Measurements from ENCODE around the gene MGAT5B. TPM values are rescaled to one million over a fixed set of nuclear protein-coding genes. Genes with fewer than 3 reads are reported as not detected.

Gene MGAT5B
- total and polyA plus RNA-seq, 10 donors, result 0.02 to 2.0 (median 0.75) TPM

DNA sequence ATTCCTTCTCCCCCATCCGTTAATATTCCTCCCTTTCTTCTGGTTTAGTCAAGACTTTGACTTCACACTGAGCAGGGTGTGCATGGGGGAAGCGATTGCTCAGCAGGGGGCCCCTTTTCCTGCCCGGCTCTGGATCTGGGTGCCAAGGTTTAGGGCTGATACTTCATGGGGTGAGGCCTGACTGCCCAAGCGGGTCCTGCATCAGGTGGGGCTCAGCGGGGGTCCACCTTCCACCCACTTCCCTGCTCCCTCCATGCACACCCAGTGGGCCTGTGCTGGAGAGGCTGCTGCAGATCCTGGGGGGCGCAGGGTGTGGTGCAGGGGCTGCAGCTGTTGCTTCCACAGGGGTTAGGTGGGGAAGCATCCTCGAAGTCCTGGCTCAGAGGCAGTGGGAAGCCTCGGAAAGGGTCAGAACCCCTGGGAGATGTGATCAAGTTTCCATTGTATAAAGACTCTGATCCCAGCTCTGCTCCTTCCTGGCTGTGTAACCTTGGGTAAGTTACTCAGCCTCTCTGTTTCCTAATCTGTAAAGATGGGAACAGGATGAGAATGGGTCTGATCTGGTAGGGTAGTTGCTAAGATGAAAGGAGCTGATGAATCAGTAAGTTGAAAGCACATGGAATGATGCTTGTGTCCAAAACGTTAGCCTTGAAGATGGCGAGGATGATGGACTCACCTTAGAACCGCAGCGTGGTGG, 53.3 kb downstream of the MGAT5B start:
- Histone ChIP-seq H3K9me3 (no peaks in the 10 kb centered on the region), H3K27ac (no peak overlapping the region), H3K27me3 (replicated peaks in 1 of 7) (peaks cover 0 to 60% (median 0%) of the 10 kb centered on the region in 7 donors), H3K36me3 (no peaks in the 10 kb centered on the region), H3K4me3 (no peak overlapping the region), H3K4me1 (peaks cover 0 to 13% (median 8%) of the 10 kb centered on the region in 6 donors)
- TF ChIP-seq, protein P1, sequence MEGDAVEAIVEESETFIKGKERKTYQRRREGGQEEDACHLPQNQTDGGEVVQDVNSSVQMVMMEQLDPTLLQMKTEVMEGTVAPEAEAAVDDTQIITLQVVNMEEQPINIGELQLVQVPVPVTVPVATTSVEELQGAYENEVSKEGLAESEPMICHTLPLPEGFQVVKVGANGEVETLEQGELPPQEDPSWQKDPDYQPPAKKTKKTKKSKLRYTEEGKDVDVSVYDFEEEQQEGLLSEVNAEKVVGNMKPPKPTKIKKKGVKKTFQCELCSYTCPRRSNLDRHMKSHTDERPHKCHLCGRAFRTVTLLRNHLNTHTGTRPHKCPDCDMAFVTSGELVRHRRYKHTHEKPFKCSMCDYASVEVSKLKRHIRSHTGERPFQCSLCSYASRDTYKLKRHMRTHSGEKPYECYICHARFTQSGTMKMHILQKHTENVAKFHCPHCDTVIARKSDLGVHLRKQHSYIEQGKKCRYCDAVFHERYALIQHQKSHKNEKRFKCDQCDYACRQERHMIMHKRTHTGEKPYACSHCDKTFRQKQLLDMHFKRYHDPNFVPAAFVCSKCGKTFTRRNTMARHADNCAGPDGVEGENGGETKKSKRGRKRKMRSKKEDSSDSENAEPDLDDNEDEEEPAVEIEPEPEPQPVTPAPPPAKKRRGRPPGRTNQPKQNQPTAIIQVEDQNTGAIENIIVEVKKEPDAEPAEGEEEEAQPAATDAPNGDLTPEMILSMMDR (IDR thresholded peaks at IDR 0.05 in 8 of 11, conservative IDR thresholded peaks at IDR 0.05 in 3 of 11), result no peak
- TF ChIP-seq POLR2A (IDR thresholded peaks at IDR 0.05) (no peak), POLR2AphosphoS5 (IDR thresholded peaks at IDR 0.05) (no peak)
- WGBS, 5 donors, result 75 to 90% (median 79%) methylated on average over 10 to 12 of the region's 12 CpGs
- no peak for DNase-seq
- intact Hi-C loops (cut with DNase I; ENCODE audit: low total_unique reads), result no loop called here

DNA sequence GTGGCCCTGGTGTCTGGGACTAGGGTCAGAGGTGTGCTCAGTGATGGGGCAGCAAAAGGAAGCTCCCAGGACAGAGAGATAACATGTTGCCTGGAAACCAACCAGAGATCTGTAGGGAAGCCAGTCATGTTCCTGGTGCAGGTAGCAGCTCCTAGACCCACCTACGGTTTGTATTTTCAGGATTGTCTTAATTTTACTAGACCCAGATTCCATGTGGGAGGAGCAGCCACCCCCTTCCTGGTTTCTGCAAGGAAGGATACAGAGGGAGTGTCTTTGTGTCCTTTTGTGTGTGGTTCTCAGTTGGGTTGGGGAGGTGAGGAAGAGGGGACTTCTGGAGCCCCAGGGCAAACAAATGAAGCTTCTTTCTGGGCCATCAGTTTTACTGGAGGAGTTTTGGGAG, 53.9 kb downstream of the MGAT5B start:
- Histone ChIP-seq H3K36me3 (no peaks in the 10 kb centered on the region), H3K27ac (no peak overlapping the region), H3K9me3 (no peaks in the 10 kb centered on the region), H3K4me1 (peaks cover 0 to 18% (median 8%) of the 10 kb centered on the region in 6 donors), H3K27me3 (replicated peaks in 1 of 7) (peaks cover 0 to 66% (median 0%) of the 10 kb centered on the region in 7 donors), H3K4me3 (no peak overlapping the region)
- intact Hi-C loops (cut with DNase I; ENCODE audit: low total_unique reads), result no loop called here
- 25 to 73% (median 53%) methylated on average over 1 of the region's 1 CpG for WGBS, 5 donors
- DNase-seq, result no peak
- TF ChIP-seq POLR2AphosphoS5 (IDR thresholded peaks at IDR 0.05), result no peak

DNA sequence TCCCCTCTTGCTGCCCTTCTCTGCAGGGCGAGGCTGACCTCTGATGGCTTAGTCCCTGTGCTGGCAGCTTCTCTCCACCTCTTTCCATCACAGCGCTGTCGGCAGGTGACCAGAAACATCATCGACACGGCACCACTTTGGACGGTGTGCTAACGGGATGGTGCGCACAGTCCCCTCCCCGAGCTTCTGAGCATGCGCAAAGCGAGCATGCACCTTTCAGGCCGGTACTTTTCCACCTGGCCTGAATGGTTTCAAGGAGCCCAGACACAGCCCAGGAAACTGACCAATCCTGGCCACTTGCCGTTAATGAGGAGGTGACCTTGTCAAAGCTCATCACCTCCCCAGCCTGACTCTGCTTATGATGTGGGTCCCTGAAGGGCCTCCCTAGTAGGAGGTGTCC, 54.8 kb downstream of the MGAT5B start:
- intact Hi-C loops (cut with DNase I; ENCODE audit: low total_unique reads), result no loop called here
- 82 to 88% (median 85%) methylated on average over 13 of the region's 13 CpGs for whole genome bisulfite sequencing, 5 donors

DNA sequence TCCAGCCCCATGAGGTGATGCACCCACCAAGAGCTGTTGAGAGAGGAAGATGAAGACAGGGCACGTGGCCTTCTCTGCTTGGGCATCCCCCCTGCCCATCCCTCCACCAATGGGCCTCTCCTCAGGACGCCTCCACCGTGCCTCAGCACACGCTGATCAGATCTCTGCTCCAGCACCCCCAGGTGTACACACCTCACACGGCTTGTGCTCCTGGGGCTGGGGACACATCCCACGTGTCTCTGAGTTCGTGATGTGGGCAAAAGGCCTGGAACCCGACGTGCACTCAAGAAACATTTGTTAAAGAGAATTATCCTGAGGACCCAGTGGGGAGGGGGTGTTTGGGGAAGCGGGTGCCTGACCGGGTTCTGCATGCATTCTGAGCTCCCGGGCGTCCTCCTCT, 55.3 kb downstream of the MGAT5B start:
- 80 to 93% (median 88%) methylated on average over 11 to 13 of the region's 13 CpGs for WGBS, 5 donors
- Histone ChIP-seq H3K4me1 (peaks cover 0 to 18% (median 8%) of the 10 kb centered on the region in 6 donors), H3K27ac (no peak overlapping the region), H3K9me3 (no peaks in the 10 kb centered on the region), H3K27me3 (replicated peaks in 1 of 7) (peaks cover 0 to 57% (median 0%) of the 10 kb centered on the region in 7 donors), H3K36me3 (no peaks in the 10 kb centered on the region), H3K4me3 (no peak overlapping the region)
- intact Hi-C loops (cut with DNase I; ENCODE audit: low total_unique reads), result no loop called here
- DNase-seq, result no peak
- TF ChIP-seq POLR2A (IDR thresholded peaks at IDR 0.05), result no peak
- TF ChIP-seq, protein P1 (IDR thresholded peaks at IDR 0.05 in 8 of 11, conservative IDR thresholded peaks at IDR 0.05 in 3 of 11), result no peak
- no peak for TF ChIP-seq POLR2AphosphoS5 (IDR thresholded peaks at IDR 0.05)

More for the DNA sequence above, 54.8 kb downstream of the MGAT5B start:
- no peaks in the 10 kb centered on the region for H3K9me3 ChIP-seq
- no peaks in the 10 kb centered on the region for H3K36me3 ChIP-seq
- no peak for DNase-seq
- H3K27ac ChIP-seq, result no peak overlapping the region
- peaks cover 0 to 18% (median 8%) of the 10 kb centered on the region in 6 donors for H3K4me1 ChIP-seq
- peaks cover 0 to 63% (median 0%) of the 10 kb centered on the region in 7 donors for H3K27me3 ChIP-seq (replicated peaks in 1 of 7)
- no peak overlapping the region for H3K4me3 ChIP-seq
- TF ChIP-seq POLR2A (IDR thresholded peaks at IDR 0.05) (no peak), POLR2AphosphoS5 (IDR thresholded peaks at IDR 0.05) (no peak)
- TF ChIP-seq, protein P1 (IDR thresholded peaks at IDR 0.05 in 8 of 11, conservative IDR thresholded peaks at IDR 0.05 in 3 of 11), result no peak
